ENCODE measurements around the gene TTLL13. TPM values are rescaled to one million over a fixed set of nuclear protein-coding genes. Genes with fewer than 3 reads are reported as not detected.

Gene TTLL13
- total and polyA plus RNA-seq, 9 of the 15 experiments (the other 6 are each of a cell fraction or from before 2014, with no cell fraction given): 0.05 to 0.24 (median 0.11) TPM; not detected in 1

- no peak overlapping the region for H3K27ac ChIP-seq (ENCODE audit: extremely low read depth, low read depth, low read length)
- peaks cover under 1% of the 10 kb centered on the region for H3K9me1 ChIP-seq (ENCODE audit: control insufficient read depth, insufficient read depth, low read length)
- H3K4me2 ChIP-seq (ENCODE audit: insufficient read depth, low read length): no peak overlapping the region
- 39% methylated on average over 6 of the region's 6 CpGs for WGBS (ENCODE audit: insufficient coverage, low coverage, missing lambda C conversion rate)
- intact Hi-C loops (cut with micrococcal nuclease) (no loop called here), in situ Hi-C loops (cut with MboI) (loop anchor here (25.0 kb wide), 1 partner anchor 931 kb away; no protein-coding TSS in a partner anchor)
- peak; percentile 38; the same call in 1 of the 3 replicates for ATAC-seq
- TF ChIP-seq, protein P1, sequence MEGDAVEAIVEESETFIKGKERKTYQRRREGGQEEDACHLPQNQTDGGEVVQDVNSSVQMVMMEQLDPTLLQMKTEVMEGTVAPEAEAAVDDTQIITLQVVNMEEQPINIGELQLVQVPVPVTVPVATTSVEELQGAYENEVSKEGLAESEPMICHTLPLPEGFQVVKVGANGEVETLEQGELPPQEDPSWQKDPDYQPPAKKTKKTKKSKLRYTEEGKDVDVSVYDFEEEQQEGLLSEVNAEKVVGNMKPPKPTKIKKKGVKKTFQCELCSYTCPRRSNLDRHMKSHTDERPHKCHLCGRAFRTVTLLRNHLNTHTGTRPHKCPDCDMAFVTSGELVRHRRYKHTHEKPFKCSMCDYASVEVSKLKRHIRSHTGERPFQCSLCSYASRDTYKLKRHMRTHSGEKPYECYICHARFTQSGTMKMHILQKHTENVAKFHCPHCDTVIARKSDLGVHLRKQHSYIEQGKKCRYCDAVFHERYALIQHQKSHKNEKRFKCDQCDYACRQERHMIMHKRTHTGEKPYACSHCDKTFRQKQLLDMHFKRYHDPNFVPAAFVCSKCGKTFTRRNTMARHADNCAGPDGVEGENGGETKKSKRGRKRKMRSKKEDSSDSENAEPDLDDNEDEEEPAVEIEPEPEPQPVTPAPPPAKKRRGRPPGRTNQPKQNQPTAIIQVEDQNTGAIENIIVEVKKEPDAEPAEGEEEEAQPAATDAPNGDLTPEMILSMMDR (IDR thresholded peaks at IDR 0.05 in 2 of 3, conservative IDR thresholded peaks at IDR 0.05 in 1 of 3; ENCODE audit: insufficient read depth in 2 of 3, low read depth in 1 of 3, low read length in 3 of 3): 0 out of 6 replicates have a peak, but pooled peaks of 1 of the 3 experiments have one; percentile 1
- no peak for TF ChIP-seq BRF2 (IDR thresholded peaks at IDR 0.05; ENCODE audit: borderline replicate concordance, insufficient read depth, insufficient read length)
- no peak for TF ChIP-seq ZBTB1 (CRISPR knock-in tag; IDR thresholded peaks at IDR 0.05; ENCODE audit: borderline replicate concordance, low read depth)
- TF ChIP-seq PHB (CRISPR knock-in tag; IDR thresholded peaks at IDR 0.05): no peak
- TF ChIP-seq POLR2G (IDR thresholded peaks at IDR 0.05; ENCODE audit: low read depth, low read length): no peak
- no peak for TF ChIP-seq BRD9 (IDR thresholded peaks at IDR 0.05; ENCODE audit: low read depth, partially characterized antibody)
- TF ChIP-seq, protein P2, sequence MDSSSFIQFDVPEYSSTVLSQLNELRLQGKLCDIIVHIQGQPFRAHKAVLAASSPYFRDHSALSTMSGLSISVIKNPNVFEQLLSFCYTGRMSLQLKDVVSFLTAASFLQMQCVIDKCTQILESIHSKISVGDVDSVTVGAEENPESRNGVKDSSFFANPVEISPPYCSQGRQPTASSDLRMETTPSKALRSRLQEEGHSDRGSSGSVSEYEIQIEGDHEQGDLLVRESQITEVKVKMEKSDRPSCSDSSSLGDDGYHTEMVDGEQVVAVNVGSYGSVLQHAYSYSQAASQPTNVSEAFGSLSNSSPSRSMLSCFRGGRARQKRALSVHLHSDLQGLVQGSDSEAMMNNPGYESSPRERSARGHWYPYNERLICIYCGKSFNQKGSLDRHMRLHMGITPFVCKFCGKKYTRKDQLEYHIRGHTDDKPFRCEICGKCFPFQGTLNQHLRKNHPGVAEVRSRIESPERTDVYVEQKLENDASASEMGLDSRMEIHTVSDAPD (CRISPR knock-in tag; IDR thresholded peaks at IDR 0.05): no peak
- TF ChIP-seq, protein P3, sequence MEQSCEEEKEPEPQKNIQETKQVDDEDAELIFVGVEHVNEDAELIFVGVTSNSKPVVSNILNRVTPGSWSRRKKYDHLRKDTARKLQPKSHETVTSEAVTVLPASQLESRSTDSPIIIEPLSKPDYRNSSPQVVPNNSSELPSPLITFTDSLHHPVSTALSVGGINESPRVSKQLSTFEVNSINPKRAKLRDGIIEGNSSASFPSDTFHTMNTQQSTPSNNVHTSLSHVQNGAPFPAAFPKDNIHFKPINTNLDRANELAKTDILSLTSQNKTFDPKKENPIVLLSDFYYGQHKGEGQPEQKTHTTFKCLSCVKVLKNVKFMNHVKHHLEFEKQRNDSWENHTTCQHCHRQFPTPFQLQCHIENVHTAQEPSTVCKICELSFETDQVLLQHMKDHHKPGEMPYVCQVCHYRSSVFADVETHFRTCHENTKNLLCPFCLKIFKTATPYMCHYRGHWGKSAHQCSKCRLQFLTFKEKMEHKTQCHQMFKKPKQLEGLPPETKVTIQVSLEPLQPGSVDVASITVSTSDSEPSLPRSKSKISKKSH (CRISPR knock-in tag; IDR thresholded peaks at IDR 0.05): no peak
- H2AFZ ChIP-seq (ENCODE audit: low read depth, low read length): peak overlapping the region; percentile 66
- H3K27me3 ChIP-seq (ENCODE audit: control insufficient read depth in 2 of 2, insufficient read depth in 2 of 2, low read length in 2 of 2): no peaks in the 10 kb centered on the region
- H3K9me3 ChIP-seq (replicated peaks; ENCODE audit: control insufficient read depth, insufficient read depth, low read depth, low read length): no peaks in the 10 kb centered on the region
- H3K79me2 ChIP-seq (ENCODE audit: control insufficient read depth, insufficient read depth, low read length): no peaks in the 10 kb centered on the region
- H3K4me1 ChIP-seq (replicated peaks in 1 of 2; ENCODE audit: control insufficient read depth in 2 of 2, insufficient read depth in 2 of 2, low read length in 2 of 2): peaks cover under 1 to 11% of the 10 kb centered on the region in 2 experiments; a peak in 4 of 5 replicates
- BruUV-seq (replicated peaks): no TSS peak
- H3K36me3 ChIP-seq (ENCODE audit: control insufficient read depth, insufficient read depth, low read length): no peaks in the 10 kb centered on the region
- POLR2A ChIA-PET: interaction anchor here (0.5 to 0.6 kb wide), 2 partner anchors 78 to 115 kb away, joined by 3 read pairs; no protein-coding TSS in a partner anchor
- CTCF ChIA-PET (ENCODE audit: low intra/inter-chr PET ratio): no interaction called here
- no peak for DNase-seq (ENCODE audit: extremely low read depth in 1 of 4, low spot score in 3 of 4)
- peak overlapping the region in 1 of 2 experiments; percentile 32; a peak in 1 of 4 replicates for H3K9ac ChIP-seq (ENCODE audit: insufficient read depth in 1 of 2, low read depth in 2 of 2, low read length in 2 of 2)
- H3K4me3 ChIP-seq: no peak overlapping the region
- no peaks in the 10 kb centered on the region for H4K20me1 ChIP-seq (replicated peaks; ENCODE audit: control insufficient read depth, insufficient read depth, low read length)
- no peak for FAIRE-seq
These were observed 57.2 kb downstream of the TTLL13 start for GRCh38 chr15:90306560-90306959.

Measured in K562 (cell line).